Neural cell (in vitro differentiated cells): ENCODE results near the gene ITGB4. TPM values are rescaled to one million over a fixed set of nuclear protein-coding genes. Genes with fewer than 3 reads are reported as not detected.

ENCODE experiments used
- H2AFZ ChIP-seq: fragments of 200-600, 300-800 bp; sonication (generic), shearing (Covaris generic); 2 replicates; pipeline ENCODE4 v1.6.0; 2014; ENCODE audit warnings: low read depth, mild to moderate bottlenecking, antibody characterized with exemption, low read length, moderate library complexity
- H3F3A ChIP-seq: fragments of 200-600 bp; shearing (Covaris generic); 2 replicates; pipeline ENCODE4 v1.6.1; 2016; ENCODE audit warnings: mild to moderate bottlenecking, moderate library complexity, mixed read lengths, antibody characterized with exemption, low read length; ENCODE audit not compliant: insufficient read depth, poor library complexity, severe bottlenecking
- H3K27ac ChIP-seq: fragments of 200-600, 300-800 bp; sonication (generic), shearing (Covaris generic); 2 replicates; pipeline ENCODE4 v1.5.1; 2014; ENCODE audit warnings: mild to moderate bottlenecking, low read length, moderate library complexity
- H3K27me3 ChIP-seq: fragments of 300-800, 200-600 bp; sonication (generic), shearing (Covaris generic); 2 replicates; pipeline ENCODE4 v1.6.0; 2014; ENCODE audit warnings: mild to moderate bottlenecking, low read depth, low read length, moderate library complexity; ENCODE audit not compliant: insufficient read depth
- H3K36me3 ChIP-seq: fragments of 300-800, 200-600 bp; sonication (generic), shearing (Covaris generic); 2 replicates; pipeline ENCODE4 v1.5.1; 2014; ENCODE audit warnings: mild to moderate bottlenecking, antibody characterized with exemption, low read length, moderate library complexity; ENCODE audit not compliant: insufficient read depth
- H3K4me2 ChIP-seq: fragments of 300-800, 200-600 bp; sonication (generic), shearing (Covaris generic); 2 replicates; pipeline ENCODE4 v1.6.0; 2014; ENCODE audit warnings: mild to moderate bottlenecking, low read length
- H3K4me3 ChIP-seq: fragments of 300-800, 200-600 bp; sonication (generic), shearing (Covaris generic); 2 replicates; pipeline ENCODE4 v1.5.1; 2014; ENCODE audit warnings: mild to moderate bottlenecking, low read length, moderate library complexity
- H3K79me2 ChIP-seq: fragments of 200-600 bp; shearing (Covaris generic); replicated peaks from 2 replicates; pipeline ENCODE4 v1.6.0; 2014; ENCODE audit warnings: mild to moderate bottlenecking, low read length, moderate library complexity; ENCODE audit not compliant: insufficient read depth
- H3K9ac ChIP-seq: fragments of 300-800, 200-600 bp; sonication (generic), shearing (Covaris generic); 2 replicates; pipeline ENCODE4 v1.6.1; 2016; ENCODE audit warnings: mild to moderate bottlenecking, low read length, mixed read lengths
- H3K9me2 ChIP-seq: fragments of 200-600 bp; shearing (Covaris generic); 2 replicates; pipeline ENCODE4 v1.6.1; 2016; ENCODE audit warnings: mild to moderate bottlenecking, low read length, mixed read lengths; ENCODE audit not compliant: insufficient read depth
- H3K9me3 ChIP-seq: fragments of 200-600, 300-800 bp; sonication (generic), shearing (Covaris generic); 2 replicates; pipeline ENCODE4 v1.6.1; 2016; ENCODE audit warnings: mild to moderate bottlenecking, mixed run types, low read length, moderate library complexity, mixed read lengths
- H4K20me1 ChIP-seq: fragments of 200-600 bp; shearing (Covaris generic); 2 replicates; pipeline ENCODE4 v1.6.1; 2016; ENCODE audit warnings: mild to moderate bottlenecking, mixed run types; ENCODE audit not compliant: insufficient read depth
- EP300 ChIP-seq: fragments of 450-650 bp; conservative IDR thresholded peaks from 2 replicates; pipeline ENCODE4 v1.6.1; 2014; ENCODE audit warnings: antibody characterized with exemption, mild to moderate bottlenecking, moderate library complexity; ENCODE audit not compliant: poor library complexity, severe bottlenecking
- EZH2 ChIP-seq: fragments of 200-600, 300-800 bp; shearing (Covaris generic), sonication (generic); IDR thresholded peaks from 2 replicates; pipeline ENCODE4 v1.6.1; 2014; ENCODE audit warnings: antibody characterized with exemption, low read length, borderline replicate concordance, mild to moderate bottlenecking; ENCODE audit not compliant: insufficient read depth, poor library complexity, severe bottlenecking
- MXI1 ChIP-seq: fragments of 450-650 bp; conservative IDR thresholded peaks from 2 replicates; pipeline ENCODE4 v1.6.1; 2014; ENCODE audit warnings: antibody characterized with exemption, mild to moderate bottlenecking; ENCODE audit not compliant: poor library complexity, severe bottlenecking
- POLR2AphosphoS5 ChIP-seq: IDR thresholded peaks from 2 replicates; pipeline ENCODE4 v1.6.1; 2012
- RAD21 ChIP-seq: fragments of 450-650 bp; conservative IDR thresholded peaks from 2 replicates; pipeline ENCODE4 v1.6.1; 2014; ENCODE audit warnings: antibody characterized with exemption, mild to moderate bottlenecking, moderate library complexity
- SMC3 ChIP-seq: fragments of 450-650 bp; conservative IDR thresholded peaks from 2 replicates; pipeline ENCODE4 v1.6.1; 2014; ENCODE audit warnings: antibody characterized with exemption, mild to moderate bottlenecking, moderate library complexity; ENCODE audit not compliant: poor library complexity
- TAF1 ChIP-seq: IDR thresholded peaks from 2 replicates; pipeline ENCODE4 v1.6.1; 2012; ENCODE audit warnings: low read depth
- polyA plus RNA-seq: library from polyadenylated mRNA; depleted of rRNA; stranded (reverse); fragments of >200 nt; gene quantifications from 2 replicates; pipeline ENCODE4 v1.2.3, GENCODE V29; 2014
- TF ChIP-seq, protein P1 (sequence below): fragments of 450-650 bp; IDR thresholded peaks from 2 replicates; pipeline ENCODE4 v1.5.1; 2014; ENCODE audit warnings: antibody characterized with exemption, mild to moderate bottlenecking, moderate library complexity; ENCODE audit not compliant: poor library complexity, severe bottlenecking
- TF ChIP-seq, protein P2 (sequence below): IDR thresholded peaks from 2 replicates; pipeline ENCODE4 v1.6.1; 2012; ENCODE audit warnings: borderline replicate concordance

ITGB4 gene
- polyA plus RNA-seq, 1 donor from 2014 or later: not detected

GRCh38 chr17:75730065-75730464 lies 8.8 kb downstream of the ITGB4 start:
- TF ChIP-seq, protein P1, sequence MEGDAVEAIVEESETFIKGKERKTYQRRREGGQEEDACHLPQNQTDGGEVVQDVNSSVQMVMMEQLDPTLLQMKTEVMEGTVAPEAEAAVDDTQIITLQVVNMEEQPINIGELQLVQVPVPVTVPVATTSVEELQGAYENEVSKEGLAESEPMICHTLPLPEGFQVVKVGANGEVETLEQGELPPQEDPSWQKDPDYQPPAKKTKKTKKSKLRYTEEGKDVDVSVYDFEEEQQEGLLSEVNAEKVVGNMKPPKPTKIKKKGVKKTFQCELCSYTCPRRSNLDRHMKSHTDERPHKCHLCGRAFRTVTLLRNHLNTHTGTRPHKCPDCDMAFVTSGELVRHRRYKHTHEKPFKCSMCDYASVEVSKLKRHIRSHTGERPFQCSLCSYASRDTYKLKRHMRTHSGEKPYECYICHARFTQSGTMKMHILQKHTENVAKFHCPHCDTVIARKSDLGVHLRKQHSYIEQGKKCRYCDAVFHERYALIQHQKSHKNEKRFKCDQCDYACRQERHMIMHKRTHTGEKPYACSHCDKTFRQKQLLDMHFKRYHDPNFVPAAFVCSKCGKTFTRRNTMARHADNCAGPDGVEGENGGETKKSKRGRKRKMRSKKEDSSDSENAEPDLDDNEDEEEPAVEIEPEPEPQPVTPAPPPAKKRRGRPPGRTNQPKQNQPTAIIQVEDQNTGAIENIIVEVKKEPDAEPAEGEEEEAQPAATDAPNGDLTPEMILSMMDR: no peak
- no peak for TF ChIP-seq EP300
- no peak for TF ChIP-seq MXI1
- no peak for TF ChIP-seq TAF1
- no peak for TF ChIP-seq SMC3
- TF ChIP-seq POLR2AphosphoS5: no peak
- no peak for TF ChIP-seq RAD21
- TF ChIP-seq EZH2: no peak
- TF ChIP-seq, protein P2, sequence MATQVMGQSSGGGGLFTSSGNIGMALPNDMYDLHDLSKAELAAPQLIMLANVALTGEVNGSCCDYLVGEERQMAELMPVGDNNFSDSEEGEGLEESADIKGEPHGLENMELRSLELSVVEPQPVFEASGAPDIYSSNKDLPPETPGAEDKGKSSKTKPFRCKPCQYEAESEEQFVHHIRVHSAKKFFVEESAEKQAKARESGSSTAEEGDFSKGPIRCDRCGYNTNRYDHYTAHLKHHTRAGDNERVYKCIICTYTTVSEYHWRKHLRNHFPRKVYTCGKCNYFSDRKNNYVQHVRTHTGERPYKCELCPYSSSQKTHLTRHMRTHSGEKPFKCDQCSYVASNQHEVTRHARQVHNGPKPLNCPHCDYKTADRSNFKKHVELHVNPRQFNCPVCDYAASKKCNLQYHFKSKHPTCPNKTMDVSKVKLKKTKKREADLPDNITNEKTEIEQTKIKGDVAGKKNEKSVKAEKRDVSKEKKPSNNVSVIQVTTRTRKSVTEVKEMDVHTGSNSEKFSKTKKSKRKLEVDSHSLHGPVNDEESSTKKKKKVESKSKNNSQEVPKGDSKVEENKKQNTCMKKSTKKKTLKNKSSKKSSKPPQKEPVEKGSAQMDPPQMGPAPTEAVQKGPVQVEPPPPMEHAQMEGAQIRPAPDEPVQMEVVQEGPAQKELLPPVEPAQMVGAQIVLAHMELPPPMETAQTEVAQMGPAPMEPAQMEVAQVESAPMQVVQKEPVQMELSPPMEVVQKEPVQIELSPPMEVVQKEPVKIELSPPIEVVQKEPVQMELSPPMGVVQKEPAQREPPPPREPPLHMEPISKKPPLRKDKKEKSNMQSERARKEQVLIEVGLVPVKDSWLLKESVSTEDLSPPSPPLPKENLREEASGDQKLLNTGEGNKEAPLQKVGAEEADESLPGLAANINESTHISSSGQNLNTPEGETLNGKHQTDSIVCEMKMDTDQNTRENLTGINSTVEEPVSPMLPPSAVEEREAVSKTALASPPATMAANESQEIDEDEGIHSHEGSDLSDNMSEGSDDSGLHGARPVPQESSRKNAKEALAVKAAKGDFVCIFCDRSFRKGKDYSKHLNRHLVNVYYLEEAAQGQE: no peak
- Histone ChIP-seq H3F3A (no peaks in the 10 kb centered on the region), H3K4me3 (no peak overlapping the region), H3K9me2 (no peaks in the 10 kb centered on the region), H3K9ac (no peak overlapping the region), H2AFZ (no peak overlapping the region), H3K27ac (no peak overlapping the region), H3K9me3 (no peaks in the 10 kb centered on the region), H3K79me2 (no peaks in the 10 kb centered on the region), H4K20me1 (no peaks in the 10 kb centered on the region), H3K36me3 (no peaks in the 10 kb centered on the region), H3K27me3 (no peaks in the 10 kb centered on the region), H3K4me2 (no peak overlapping the region)

DNA sequence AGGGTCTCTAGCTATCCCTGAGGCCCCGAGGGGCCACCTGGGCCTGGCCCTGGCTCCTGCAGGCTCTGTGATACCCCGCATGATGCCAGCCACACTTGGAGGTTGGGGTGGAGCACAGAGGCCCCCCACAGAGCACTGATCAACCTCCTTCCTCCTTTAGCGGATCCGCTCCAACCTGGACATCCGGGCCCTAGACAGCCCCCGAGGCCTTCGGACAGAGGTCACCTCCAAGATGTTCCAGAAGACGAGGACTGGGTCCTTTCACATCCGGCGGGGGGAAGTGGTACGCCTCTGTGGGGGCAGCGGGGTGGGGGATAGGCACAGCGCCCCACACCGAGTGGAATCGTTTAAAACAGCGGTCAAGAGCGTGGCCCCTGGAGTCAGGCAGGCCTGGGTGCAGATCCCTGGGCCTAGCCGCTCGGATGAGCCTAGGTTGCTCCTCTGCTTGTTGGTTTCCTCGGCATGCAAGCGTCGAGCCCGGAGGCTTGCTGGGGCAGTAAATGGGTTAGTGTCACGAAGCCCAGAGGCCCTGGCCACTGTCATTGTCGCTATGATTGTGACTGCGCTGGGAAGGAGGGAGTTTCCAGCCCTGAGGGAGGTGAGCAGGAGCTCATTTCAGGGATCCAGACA lies 9.9 kb downstream of the ITGB4 start:
- H3K9ac ChIP-seq: no peak overlapping the region
- H3F3A ChIP-seq: no peaks in the 10 kb centered on the region
- H3K36me3 ChIP-seq: no peaks in the 10 kb centered on the region
- H4K20me1 ChIP-seq: no peaks in the 10 kb centered on the region
- H2AFZ ChIP-seq: no peak overlapping the region
- no peak overlapping the region for H3K27ac ChIP-seq
- no peak overlapping the region for H3K4me3 ChIP-seq
- H3K4me2 ChIP-seq: no peak overlapping the region
- no peaks in the 10 kb centered on the region for H3K9me2 ChIP-seq
- no peak for TF ChIP-seq POLR2AphosphoS5
- TF ChIP-seq RAD21: no peak
- no peak for TF ChIP-seq SMC3
- TF ChIP-seq EZH2: no peak
- TF ChIP-seq EP300: no peak
- TF ChIP-seq, protein P1: no peak
- no peak for TF ChIP-seq MXI1
- TF ChIP-seq TAF1: no peak
- TF ChIP-seq, protein P2: no peak
- no peaks in the 10 kb centered on the region for H3K79me2 ChIP-seq
- no peaks in the 10 kb centered on the region for H3K9me3 ChIP-seq
- no peaks in the 10 kb centered on the region for H3K27me3 ChIP-seq
